ENCODE results near the gene RAB33B.

RAB33B gene

DNA sequence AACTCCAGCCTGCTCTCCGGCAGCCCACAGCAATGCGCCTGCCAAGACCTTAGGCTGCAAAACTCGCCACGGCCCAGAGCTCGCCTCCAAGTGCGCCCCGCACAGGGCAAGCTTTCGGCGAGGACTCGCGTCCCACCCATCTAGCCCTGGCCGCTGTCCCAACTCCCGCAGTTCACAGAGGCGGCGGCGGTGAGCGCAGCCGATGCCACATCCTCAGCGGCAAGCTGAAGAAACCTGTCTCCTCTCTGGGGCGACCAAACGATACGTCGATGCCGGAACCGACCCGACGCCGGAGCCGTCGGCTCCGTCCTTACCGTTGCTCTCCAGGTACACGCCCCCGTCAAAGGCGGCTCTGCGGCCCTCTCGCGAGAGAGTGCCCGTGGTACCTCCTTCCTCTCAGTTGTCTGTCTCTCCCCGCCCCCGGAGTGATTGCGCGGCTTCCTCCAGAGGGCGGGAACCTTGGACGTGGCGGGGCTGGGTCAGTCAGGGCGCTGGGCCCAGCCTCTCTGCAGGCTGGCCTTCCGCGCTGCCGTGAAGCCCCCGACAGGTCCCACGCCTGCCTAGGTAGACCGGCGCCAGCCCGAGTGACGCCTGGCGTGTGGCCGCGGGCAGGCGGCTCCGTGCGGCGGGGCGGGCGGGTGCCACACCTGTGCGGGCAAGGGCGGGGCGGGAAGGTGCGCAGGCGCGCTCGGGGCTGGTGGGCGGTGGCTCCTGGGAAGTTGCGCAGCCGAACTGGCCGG, 380 bp upstream of the RAB33B start (continued):
- TF ChIP-seq TCF7L2 (IDR thresholded peaks at IDR 0.05; ENCODE audit: borderline replicate concordance, low read depth, low read length) (no peak), ZBTB17 (tag by site-specific recombination; IDR thresholded peaks at IDR 0.05) (peak; percentile 94), HOXD13 (CRISPR knock-in tag; IDR thresholded peaks at IDR 0.05; ENCODE audit: borderline replicate concordance) (no peak), ZFHX2 (tag by site-specific recombination; conservative IDR thresholded peaks at IDR 0.05) (peak; percentile 81), ZNF473 (tag by site-specific recombination; IDR thresholded peaks at IDR 0.05) (no peak), ZNF433 (tag by site-specific recombination; IDR thresholded peaks at IDR 0.05; ENCODE audit: low read depth) (no peak), ZNF112 (tag by site-specific recombination; IDR thresholded peaks at IDR 0.05) (no peak), ZNF585B (tag by site-specific recombination; IDR thresholded peaks at IDR 0.05) (no peak; the same call in 1 of the 2 replicates), ZNF776 (tag by site-specific recombination; IDR thresholded peaks at IDR 0.05; ENCODE audit: borderline replicate concordance) (no peak), ZBTB21 (tag by site-specific recombination; IDR thresholded peaks at IDR 0.05) (0 out of 2 replicates have a peak, but pooled peaks have one; percentile 27), ZNF394 (tag by site-specific recombination; IDR thresholded peaks at IDR 0.05; ENCODE audit: borderline replicate concordance) (no peak), YY2 (tag by site-specific recombination; IDR thresholded peaks at IDR 0.05) (no peak), ZNF785 (tag by site-specific recombination; IDR thresholded peaks at IDR 0.05) (no peak; the same call in 1 of the 2 replicates), ZBTB20 (tag by site-specific recombination; IDR thresholded peaks at IDR 0.05) (peak; percentile 51; the same call in 1 of the 2 replicates), ZNF404 (tag by site-specific recombination; IDR thresholded peaks at IDR 0.05) (no peak), ZNF76 (tag by site-specific recombination; IDR thresholded peaks at IDR 0.05; ENCODE audit: borderline replicate concordance, low read depth) (no peak), ZNF521 (tag by site-specific recombination; IDR thresholded peaks at IDR 0.05) (no peak), ZNF48 (tag by site-specific recombination; IDR thresholded peaks at IDR 0.05) (no peak), BCL11A (tag by site-specific recombination; IDR thresholded peaks at IDR 0.05; ENCODE audit: low read depth) (no peak), ZNF558 (tag by site-specific recombination; IDR thresholded peaks at IDR 0.05) (no peak), ZNF416 (tag by site-specific recombination; IDR thresholded peaks at IDR 0.05) (no peak), ZBTB8A (tag by site-specific recombination; IDR thresholded peaks at IDR 0.05) (peak; percentile 93), ZNF777 (tag by site-specific recombination; IDR thresholded peaks at IDR 0.05; ENCODE audit: borderline replicate concordance) (peak; percentile 100)
- TF ChIP-seq, protein P1, sequence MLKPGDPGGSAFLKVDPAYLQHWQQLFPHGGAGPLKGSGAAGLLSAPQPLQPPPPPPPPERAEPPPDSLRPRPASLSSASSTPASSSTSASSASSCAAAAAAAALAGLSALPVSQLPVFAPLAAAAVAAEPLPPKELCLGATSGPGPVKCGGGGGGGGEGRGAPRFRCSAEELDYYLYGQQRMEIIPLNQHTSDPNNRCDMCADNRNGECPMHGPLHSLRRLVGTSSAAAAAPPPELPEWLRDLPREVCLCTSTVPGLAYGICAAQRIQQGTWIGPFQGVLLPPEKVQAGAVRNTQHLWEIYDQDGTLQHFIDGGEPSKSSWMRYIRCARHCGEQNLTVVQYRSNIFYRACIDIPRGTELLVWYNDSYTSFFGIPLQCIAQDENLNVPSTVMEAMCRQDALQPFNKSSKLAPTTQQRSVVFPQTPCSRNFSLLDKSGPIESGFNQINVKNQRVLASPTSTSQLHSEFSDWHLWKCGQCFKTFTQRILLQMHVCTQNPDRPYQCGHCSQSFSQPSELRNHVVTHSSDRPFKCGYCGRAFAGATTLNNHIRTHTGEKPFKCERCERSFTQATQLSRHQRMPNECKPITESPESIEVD (tag by site-specific recombination; IDR thresholded peaks at IDR 0.05): no peak
- TF ChIP-seq, protein P2, sequence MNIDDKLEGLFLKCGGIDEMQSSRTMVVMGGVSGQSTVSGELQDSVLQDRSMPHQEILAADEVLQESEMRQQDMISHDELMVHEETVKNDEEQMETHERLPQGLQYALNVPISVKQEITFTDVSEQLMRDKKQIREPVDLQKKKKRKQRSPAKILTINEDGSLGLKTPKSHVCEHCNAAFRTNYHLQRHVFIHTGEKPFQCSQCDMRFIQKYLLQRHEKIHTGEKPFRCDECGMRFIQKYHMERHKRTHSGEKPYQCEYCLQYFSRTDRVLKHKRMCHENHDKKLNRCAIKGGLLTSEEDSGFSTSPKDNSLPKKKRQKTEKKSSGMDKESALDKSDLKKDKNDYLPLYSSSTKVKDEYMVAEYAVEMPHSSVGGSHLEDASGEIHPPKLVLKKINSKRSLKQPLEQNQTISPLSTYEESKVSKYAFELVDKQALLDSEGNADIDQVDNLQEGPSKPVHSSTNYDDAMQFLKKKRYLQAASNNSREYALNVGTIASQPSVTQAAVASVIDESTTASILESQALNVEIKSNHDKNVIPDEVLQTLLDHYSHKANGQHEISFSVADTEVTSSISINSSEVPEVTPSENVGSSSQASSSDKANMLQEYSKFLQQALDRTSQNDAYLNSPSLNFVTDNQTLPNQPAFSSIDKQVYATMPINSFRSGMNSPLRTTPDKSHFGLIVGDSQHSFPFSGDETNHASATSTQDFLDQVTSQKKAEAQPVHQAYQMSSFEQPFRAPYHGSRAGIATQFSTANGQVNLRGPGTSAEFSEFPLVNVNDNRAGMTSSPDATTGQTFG (tag by site-specific recombination; IDR thresholded peaks at IDR 0.05; ENCODE audit: borderline replicate concordance): no peak
- TF ChIP-seq, protein P3, sequence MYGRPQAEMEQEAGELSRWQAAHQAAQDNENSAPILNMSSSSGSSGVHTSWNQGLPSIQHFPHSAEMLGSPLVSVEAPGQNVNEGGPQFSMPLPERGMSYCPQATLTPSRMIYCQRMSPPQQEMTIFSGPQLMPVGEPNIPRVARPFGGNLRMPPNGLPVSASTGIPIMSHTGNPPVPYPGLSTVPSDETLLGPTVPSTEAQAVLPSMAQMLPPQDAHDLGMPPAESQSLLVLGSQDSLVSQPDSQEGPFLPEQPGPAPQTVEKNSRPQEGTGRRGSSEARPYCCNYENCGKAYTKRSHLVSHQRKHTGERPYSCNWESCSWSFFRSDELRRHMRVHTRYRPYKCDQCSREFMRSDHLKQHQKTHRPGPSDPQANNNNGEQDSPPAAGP (tag by site-specific recombination; IDR thresholded peaks at IDR 0.05): peak; percentile 33; the same call in 1 of the 2 replicates
- TF ChIP-seq, protein P4, sequence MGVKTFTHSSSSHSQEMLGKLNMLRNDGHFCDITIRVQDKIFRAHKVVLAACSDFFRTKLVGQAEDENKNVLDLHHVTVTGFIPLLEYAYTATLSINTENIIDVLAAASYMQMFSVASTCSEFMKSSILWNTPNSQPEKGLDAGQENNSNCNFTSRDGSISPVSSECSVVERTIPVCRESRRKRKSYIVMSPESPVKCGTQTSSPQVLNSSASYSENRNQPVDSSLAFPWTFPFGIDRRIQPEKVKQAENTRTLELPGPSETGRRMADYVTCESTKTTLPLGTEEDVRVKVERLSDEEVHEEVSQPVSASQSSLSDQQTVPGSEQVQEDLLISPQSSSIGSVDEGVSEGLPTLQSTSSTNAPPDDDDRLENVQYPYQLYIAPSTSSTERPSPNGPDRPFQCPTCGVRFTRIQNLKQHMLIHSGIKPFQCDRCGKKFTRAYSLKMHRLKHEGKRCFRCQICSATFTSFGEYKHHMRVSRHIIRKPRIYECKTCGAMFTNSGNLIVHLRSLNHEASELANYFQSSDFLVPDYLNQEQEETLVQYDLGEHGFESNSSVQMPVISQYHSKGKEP (tag by site-specific recombination; IDR thresholded peaks at IDR 0.05): no peak
- TF ChIP-seq, protein P5, sequence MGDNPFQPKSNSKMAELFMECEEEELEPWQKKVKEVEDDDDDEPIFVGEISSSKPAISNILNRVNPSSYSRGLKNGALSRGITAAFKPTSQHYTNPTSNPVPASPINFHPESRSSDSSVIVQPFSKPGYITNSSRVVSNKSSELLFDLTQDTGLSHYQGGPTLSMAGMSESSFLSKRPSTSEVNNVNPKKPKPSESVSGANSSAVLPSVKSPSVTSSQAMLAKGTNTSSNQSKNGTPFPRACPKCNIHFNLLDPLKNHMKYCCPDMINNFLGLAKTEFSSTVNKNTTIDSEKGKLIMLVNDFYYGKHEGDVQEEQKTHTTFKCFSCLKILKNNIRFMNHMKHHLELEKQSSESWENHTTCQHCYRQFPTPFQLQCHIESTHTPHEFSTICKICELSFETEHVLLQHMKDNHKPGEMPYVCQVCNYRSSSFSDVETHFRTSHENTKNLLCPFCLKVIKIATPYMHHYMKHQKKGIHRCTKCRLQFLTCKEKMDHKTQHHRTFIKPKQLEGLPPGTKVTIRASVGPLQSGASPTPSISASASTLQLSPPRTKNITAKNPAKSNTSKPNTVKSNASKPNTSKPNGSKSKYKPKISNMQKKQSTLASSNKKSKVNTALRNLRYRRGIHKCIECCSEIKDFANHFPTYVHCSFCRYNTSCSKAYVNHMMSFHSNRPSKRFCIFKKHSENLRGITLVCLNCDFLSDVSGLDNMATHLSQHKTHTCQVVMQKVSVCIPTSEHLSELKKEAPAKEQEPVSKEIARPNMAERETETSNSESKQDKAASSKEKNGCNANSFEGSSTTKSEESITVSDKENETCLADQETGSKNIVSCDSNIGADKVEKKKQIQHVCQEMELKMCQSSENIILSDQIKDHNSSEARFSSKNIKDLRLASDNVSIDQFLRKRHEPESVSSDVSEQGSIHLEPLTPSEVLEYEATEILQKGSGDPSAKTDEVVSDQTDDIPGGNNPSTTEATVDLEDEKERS (tag by site-specific recombination; IDR thresholded peaks at IDR 0.05): no peak
- TF ChIP-seq, protein P6, sequence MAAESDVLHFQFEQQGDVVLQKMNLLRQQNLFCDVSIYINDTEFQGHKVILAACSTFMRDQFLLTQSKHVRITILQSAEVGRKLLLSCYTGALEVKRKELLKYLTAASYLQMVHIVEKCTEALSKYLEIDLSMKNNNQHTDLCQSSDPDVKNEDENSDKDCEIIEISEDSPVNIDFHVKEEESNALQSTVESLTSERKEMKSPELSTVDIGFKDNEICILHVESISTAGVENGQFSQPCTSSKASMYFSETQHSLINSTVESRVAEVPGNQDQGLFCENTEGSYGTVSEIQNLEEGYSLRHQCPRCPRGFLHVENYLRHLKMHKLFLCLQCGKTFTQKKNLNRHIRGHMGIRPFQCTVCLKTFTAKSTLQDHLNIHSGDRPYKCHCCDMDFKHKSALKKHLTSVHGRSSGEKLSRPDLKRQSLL (tag by site-specific recombination; IDR thresholded peaks at IDR 0.05): peak; percentile 63
